Measurements from ENCODE around the gene WIPI1. TPM values are rescaled to one million over a fixed set of nuclear protein-coding genes. Genes with fewer than 3 reads are reported as not detected.
"Not testable (repeated sequence)": the region's sequence is repeated elsewhere in the genome, so short reads cannot be mapped to it uniquely, and the experiment has no call there.

The WIPI1 gene
- total RNA-seq, 1 experiment from 2014 or later: 21.8 TPM

DNA sequence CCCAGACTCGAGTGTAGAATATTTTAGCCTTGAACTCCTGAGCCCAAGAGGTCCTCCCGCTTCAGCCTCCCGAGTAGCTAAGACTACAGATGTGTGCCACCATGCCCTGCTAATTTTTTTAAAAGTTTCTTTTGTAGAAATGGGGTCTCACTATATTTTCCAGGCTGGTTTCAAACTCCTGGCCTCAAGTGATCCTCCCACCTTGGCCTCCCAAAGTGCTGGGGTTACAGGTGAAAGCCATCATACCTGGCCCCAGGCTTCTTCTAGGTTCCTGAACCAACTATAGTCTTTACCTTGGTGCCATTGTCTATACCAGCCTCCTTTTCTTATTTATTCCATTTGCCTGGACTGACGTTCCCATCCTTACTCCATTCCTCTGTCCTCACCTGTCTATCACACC, 37.8 kb upstream of the WIPI1 start:
- Mint-ChIP-seq H3K27me3 (ENCODE audit: insufficient read depth, unreplicated experiment) (peaks cover 7% of the 10 kb centered on the region), H3K36me3 (ENCODE audit: insufficient read depth, unreplicated experiment) (no peaks in the 10 kb centered on the region), H3K27ac (ENCODE audit: unreplicated experiment) (no peak overlapping the region), H3K9me3 (ENCODE audit: unreplicated experiment) (no peaks in the 10 kb centered on the region), H3K4me3 (ENCODE audit: unreplicated experiment) (no peak overlapping the region), H3K4me1 (ENCODE audit: low read depth, unreplicated experiment) (no peaks in the 10 kb centered on the region)
- BruUV-seq (replicated peaks): no TSS peak
- Histone ChIP-seq H3K4me1 (no peaks in the 10 kb centered on the region), H3K27me3 (replicated peaks; ENCODE audit: control insufficient read depth, insufficient read depth, low read length) (no peaks in the 10 kb centered on the region), H3K36me3 (ENCODE audit: control insufficient read depth, insufficient read depth, low read length) (no peaks in the 10 kb centered on the region), H3K9me3 (no peaks in the 10 kb centered on the region), H3K4me3 (ENCODE audit: low read depth, low read length) (no peak overlapping the region)
- CTCF ChIA-PET: no interaction called here
- no peak for DNase-seq
- intact Hi-C loops (cut with micrococcal nuclease; ENCODE audit: unreplicated experiment): no loop called here
- no peak for TF ChIP-seq CTCF (IDR thresholded peaks at IDR 0.05; ENCODE audit: insufficient read depth in 1 of 2, low read depth in 1 of 2, low read length in 1 of 2, severe bottlenecking in 1 of 2, unreplicated experiment in 1 of 2)
- POLR2A ChIA-PET: no interaction called here

- H3K27me3 ChIP-seq (replicated peaks; ENCODE audit: control insufficient read depth, insufficient read depth, low read length); BruUV-seq (replicated peaks); DNase-seq; intact Hi-C loops (cut with micrococcal nuclease; ENCODE audit: unreplicated experiment); CTCF ChIA-PET; H3K36me3 ChIP-seq (ENCODE audit: control insufficient read depth, insufficient read depth, low read length); H3K9me3 Mint-ChIP-seq (ENCODE audit: unreplicated experiment); H3K27me3 Mint-ChIP-seq (ENCODE audit: insufficient read depth, unreplicated experiment); H3K4me3 Mint-ChIP-seq (ENCODE audit: unreplicated experiment); H3K4me1 ChIP-seq; H3K9me3 ChIP-seq; H3K27ac Mint-ChIP-seq (ENCODE audit: unreplicated experiment); H3K4me1 Mint-ChIP-seq (ENCODE audit: low read depth, unreplicated experiment); H3K4me3 ChIP-seq (ENCODE audit: low read depth, low read length); H3K36me3 Mint-ChIP-seq (ENCODE audit: insufficient read depth, unreplicated experiment); POLR2A ChIA-PET: not testable (repeated sequence)
Measured at GRCh38 chr17:68492394-68493054, 35.2 kb upstream of the WIPI1 start.

- no peaks in the 10 kb centered on the region for H3K36me3 ChIP-seq (ENCODE audit: control insufficient read depth, insufficient read depth, low read length)
- Mint-ChIP-seq H3K27me3 (ENCODE audit: insufficient read depth, unreplicated experiment) (no peaks in the 10 kb centered on the region), H3K4me1 (ENCODE audit: low read depth, unreplicated experiment) (peaks cover 1% of the 10 kb centered on the region), H3K27ac (ENCODE audit: unreplicated experiment) (no peak overlapping the region), H3K4me3 (ENCODE audit: unreplicated experiment) (no peak overlapping the region), H3K36me3 (ENCODE audit: insufficient read depth, unreplicated experiment) (no peaks in the 10 kb centered on the region), H3K9me3 (ENCODE audit: unreplicated experiment) (no peaks in the 10 kb centered on the region)
- no peak overlapping the region for H3K4me3 ChIP-seq (ENCODE audit: low read depth, low read length)
- ChIA-PET POLR2A (no interaction called here), CTCF (no interaction called here)
- BruUV-seq (replicated peaks): no TSS peak
- no peak for DNase-seq
- H3K9me3 ChIP-seq: no peaks in the 10 kb centered on the region
- intact Hi-C loops (cut with micrococcal nuclease; ENCODE audit: unreplicated experiment): no loop called here
- H3K4me1 ChIP-seq: no peaks in the 10 kb centered on the region
- no peak for TF ChIP-seq CTCF (IDR thresholded peaks at IDR 0.05; ENCODE audit: insufficient read depth in 1 of 2, low read depth in 1 of 2, low read length in 1 of 2, severe bottlenecking in 1 of 2, unreplicated experiment in 1 of 2)
- H3K27me3 ChIP-seq (replicated peaks; ENCODE audit: control insufficient read depth, insufficient read depth, low read length): no peaks in the 10 kb centered on the region
Measured at GRCh38 chr17:68491381-68492231, 34.3 kb upstream of the WIPI1 start.
